ENCODE results near the gene DMWD. TPM values are rescaled to one million over a fixed set of nuclear protein-coding genes. Genes with fewer than 3 reads are reported as not detected.

Gene DMWD
- total RNA-seq, 2 experiments from 2014 or later, result 43.1 to 45.8 TPM

- Mint-ChIP-seq H3K27ac (no peak overlapping the region), H3K4me1 (ENCODE audit: low read depth) (peaks cover 15% of the 10 kb centered on the region), H3K36me3 (peaks cover 21% of the 10 kb centered on the region), H3K9me3 (no peaks in the 10 kb centered on the region), H3K4me3 (no peak overlapping the region), H3K27me3 (peaks cover 16% of the 10 kb centered on the region)
- POLR2A ChIA-PET, result no interaction called here
- DNase-seq, result no peak
- CTCF ChIA-PET, result interaction anchor here (1.7 to 2.8 kb wide), 2 partner anchors 14 to 16 kb away, joined by 8 to 14 read pairs; partner anchors contain the start of gene SIX5
- intact Hi-C loops (cut with micrococcal nuclease), result no loop called here
Observed at GRCh38 chr19:45782820-45783785, 9.5 kb downstream of the DMWD start.

- peaks cover 17% of the 10 kb centered on the region for H3K36me3 Mint-ChIP-seq
- H3K4me1 Mint-ChIP-seq (ENCODE audit: low read depth), result peaks cover 15% of the 10 kb centered on the region
- H3K4me3 Mint-ChIP-seq, result no peak within 1 kb of the TSS
- no peaks in the 10 kb centered on the region for H3K9me3 Mint-ChIP-seq
- ChIA-PET POLR2A (no interaction called here), CTCF (interaction anchor here (1.4 to 2.8 kb wide), 3 partner anchors 13 to 35 kb away, joined by 4 to 14 read pairs (median 8); partner anchors contain the start of gene SIX5)
- no peak within 1 kb of the TSS for H3K27ac Mint-ChIP-seq
- intact Hi-C loops (cut with micrococcal nuclease), result no loop called here
- DNase-seq, result no peak
- peaks cover 15% of the 10 kb centered on the region for H3K27me3 Mint-ChIP-seq
Observed at GRCh38 chr19:45782162-45782691, 10.4 kb downstream of the DMWD start, which contains the start of gene DMPK. Gene DMPK, minus strand, starts transcription at chr19:45782490. Its CDS starts 138 bp downstream, at chr19:45782352.

- intact Hi-C loops (cut with micrococcal nuclease), result no loop called here
- Mint-ChIP-seq H3K4me1 (ENCODE audit: low read depth) (peaks cover 15% of the 10 kb centered on the region), H3K27me3 (peaks cover 15% of the 10 kb centered on the region), H3K9me3 (no peaks in the 10 kb centered on the region), H3K36me3 (peaks cover 17% of the 10 kb centered on the region), H3K27ac (no peak overlapping the region), H3K4me3 (no peak overlapping the region)
- DNase-seq, result no peak
- POLR2A ChIA-PET, result interaction anchor here (1.1 to 1.2 kb wide), 2 partner anchors 12 to 48 kb away, joined by 3 to 4 read pairs; partner anchors contain the start of gene SIX5
- CTCF ChIA-PET, result interaction anchor here (1.4 to 2.8 kb wide), 3 partner anchors 13 to 36 kb away, joined by 4 to 14 read pairs (median 8); partner anchors contain the start of gene SIX5
Observed at GRCh38 chr19:45781214-45782161, 11.2 kb downstream of the DMWD start.

- H3K27me3 Mint-ChIP-seq, result peaks cover 15% of the 10 kb centered on the region
- peaks cover 13% of the 10 kb centered on the region for H3K36me3 Mint-ChIP-seq
- H3K9me3 Mint-ChIP-seq, result no peaks in the 10 kb centered on the region
- CTCF ChIA-PET, result interaction anchor here (1.4 kb wide), 1 partner anchor 37 kb away, joined by 4 read pairs; no protein-coding TSS in a partner anchor
- POLR2A ChIA-PET, result interaction anchor here (0.6 to 2.1 kb wide), 5 partner anchors 11 to 122 kb away, joined by 3 to 10 read pairs (median 4); partner anchors contain the start of genes MYPOP and SIX5
- intact Hi-C loops (cut with micrococcal nuclease), result no loop called here
- DNase-seq, result no peak
- peaks cover 15% of the 10 kb centered on the region for H3K4me1 Mint-ChIP-seq (ENCODE audit: low read depth)
- H3K4me3 Mint-ChIP-seq, result no peak overlapping the region
- H3K27ac Mint-ChIP-seq, result no peak overlapping the region
Observed at GRCh38 chr19:45780448-45781213, 12.0 kb downstream of the DMWD start.

- H3K36me3 Mint-ChIP-seq, result peaks cover 13% of the 10 kb centered on the region
- no peak overlapping the region for H3K4me3 Mint-ChIP-seq
- peaks cover 15% of the 10 kb centered on the region for H3K4me1 Mint-ChIP-seq (ENCODE audit: low read depth)
- DNase-seq, result no peak
- CTCF ChIA-PET, result no interaction called here
- no peaks in the 10 kb centered on the region for H3K9me3 Mint-ChIP-seq
- POLR2A ChIA-PET, result interaction anchor here (0.6 to 2.1 kb wide), 3 partner anchors 11 to 122 kb away, joined by 3 to 10 read pairs (median 5); partner anchors contain the start of genes MYPOP and SIX5
- intact Hi-C loops (cut with micrococcal nuclease), result no loop called here
- no peak overlapping the region for H3K27ac Mint-ChIP-seq
- H3K27me3 Mint-ChIP-seq, result peaks cover 15% of the 10 kb centered on the region
Observed at GRCh38 chr19:45780146-45780447, 12.5 kb downstream of the DMWD start.

- ChIA-PET CTCF (interaction anchor here (0.7 to 1.4 kb wide), 12 partner anchors 9 to 87 kb away, joined by 3 to 34 read pairs (median 4); partner anchors contain the start of genes QPCTL, SIX5 and SYMPK), POLR2A (interaction anchor here (0.5 to 2.1 kb wide), 3 partner anchors 10 to 123 kb away, joined by 3 to 10 read pairs (median 3); partner anchors contain the start of genes DMWD, MYPOP and SIX5)
- Mint-ChIP-seq H3K4me1 (ENCODE audit: low read depth) (peaks cover 15% of the 10 kb centered on the region), H3K36me3 (peaks cover 13% of the 10 kb centered on the region), H3K4me3 (peak overlapping the region; percentile 67), H3K9me3 (no peaks in the 10 kb centered on the region), H3K27me3 (peaks cover 15% of the 10 kb centered on the region), H3K27ac (no peak overlapping the region)
- intact Hi-C loops (cut with micrococcal nuclease), result loop anchor here (1.0 kb wide), 2 partner anchors 9 to 14 kb away; no protein-coding TSS in a partner anchor
- peak; percentile 96 for DNase-seq
Observed at GRCh38 chr19:45779231-45780145, 13.2 kb downstream of the DMWD start.

- Mint-ChIP-seq H3K4me3 (no peak overlapping the region), H3K36me3 (peaks cover 13% of the 10 kb centered on the region), H3K27ac (no peak overlapping the region), H3K4me1 (ENCODE audit: low read depth) (peaks cover 15% of the 10 kb centered on the region), H3K9me3 (no peaks in the 10 kb centered on the region), H3K27me3 (peaks cover 15% of the 10 kb centered on the region)
- intact Hi-C loops (cut with micrococcal nuclease), result no loop called here
- ChIA-PET CTCF (interaction anchor here (1.0 kb wide), 1 partner anchor 61 kb away, joined by 4 read pairs; no protein-coding TSS in a partner anchor), POLR2A (interaction anchor here (2.1 kb wide), 1 partner anchor 9 kb away, joined by 10 read pairs; the partner anchor contains the start of gene SIX5)
- DNase-seq, result no peak
Observed at GRCh38 chr19:45778010-45778661, 14.5 kb downstream of the DMWD start.

- no peak overlapping the region for H3K27ac Mint-ChIP-seq
- POLR2A ChIA-PET, result no interaction called here
- no peaks in the 10 kb centered on the region for H3K9me3 Mint-ChIP-seq
- H3K27me3 Mint-ChIP-seq, result peaks cover 15% of the 10 kb centered on the region
- H3K4me3 Mint-ChIP-seq, result no peak overlapping the region
- peaks cover 13% of the 10 kb centered on the region for H3K36me3 Mint-ChIP-seq
- peaks cover 15% of the 10 kb centered on the region for H3K4me1 Mint-ChIP-seq (ENCODE audit: low read depth)
- CTCF ChIA-PET, result interaction anchor here (1.0 kb wide), 1 partner anchor 60 kb away, joined by 4 read pairs; no protein-coding TSS in a partner anchor
- intact Hi-C loops (cut with micrococcal nuclease), result no loop called here
- DNase-seq, result no peak
Observed at GRCh38 chr19:45777395-45777961, 15.2 kb downstream of the DMWD start.

- intact Hi-C loops (cut with micrococcal nuclease), result no loop called here
- Mint-ChIP-seq H3K27me3 (peaks cover 8% of the 10 kb centered on the region), H3K27ac (no peak overlapping the region), H3K4me1 (ENCODE audit: low read depth) (peaks cover 15% of the 10 kb centered on the region), H3K4me3 (no peak overlapping the region), H3K36me3 (peaks cover 16% of the 10 kb centered on the region), H3K9me3 (no peaks in the 10 kb centered on the region)
- no peak for DNase-seq
- ChIA-PET POLR2A (no interaction called here), CTCF (interaction anchor here (3.0 kb wide), 1 partner anchor 25 kb away, joined by 22 read pairs; no protein-coding TSS in a partner anchor)
Observed at GRCh38 chr19:45774765-45775164, 17.9 kb downstream of the DMWD start.

Measured in activated CD4-positive, alpha-beta memory T cell treated with anti-CD3 and anti-CD28 coated beads for 36 hours (primary cell).